ENCODE results near the gene CDH24. TPM values are rescaled to one million over a fixed set of nuclear protein-coding genes. Genes with fewer than 3 reads are reported as not detected.

Gene CDH24
- total and polyA plus RNA-seq, 8 donors, result 1.2 to 14.3 (median 3.7) TPM; not detected in 1

- Histone ChIP-seq H3K9me3 (no peaks in the 10 kb centered on the region), H3K4me1 (peaks cover 0 to 47% (median 16%) of the 10 kb centered on the region in 4 donors), H3K36me3 (peaks cover 81 to 100% (median 100%) of the 10 kb centered on the region in 4 donors), H3K27me3 (no peaks in the 10 kb centered on the region), H3K27ac (peak overlapping the region in 4 of 5 donors; percentile 16 to 74 (median 56)), H3K4me3 (no peak overlapping the region)
- no peak for DNase-seq
- intact Hi-C loops (cut with DNase I; ENCODE audit: low total_unique reads), result no loop called here
- TF ChIP-seq EP300 (IDR thresholded peaks at IDR 0.05) (no peak), POLR2AphosphoS5 (IDR thresholded peaks at IDR 0.05) (no peak), CTCF (IDR thresholded peaks at IDR 0.05) (no peak), POLR2A (IDR thresholded peaks at IDR 0.05) (no peak)
- 72 to 92% (median 87%) methylated on average over 2 of the region's 2 CpGs for WGBS, 5 donors
Measured at GRCh38 chr14:23079716-23080115, 22.4 kb upstream of the CDH24 start.

GRCh38 chr14:23078692-23079116, 21.4 kb upstream of the CDH24 start:
- TF ChIP-seq CTCF (IDR thresholded peaks at IDR 0.05), result no peak
- TF ChIP-seq POLR2AphosphoS5 (IDR thresholded peaks at IDR 0.05), result peak in 2 of 3 donors; percentile 27 to 77
- H3K27me3 ChIP-seq, result no peaks in the 10 kb centered on the region
- peaks cover 74 to 100% (median 100%) of the 10 kb centered on the region in 4 donors for H3K36me3 ChIP-seq
- no peak overlapping the region for H3K4me3 ChIP-seq
- peak overlapping the region in 4 of 5 donors; percentile 54 to 74 (median 64) for H3K27ac ChIP-seq
- 10 to 30% (median 24%) methylated on average over 2 of the region's 2 CpGs for WGBS, 5 donors
- peaks cover 0 to 46% (median 16%) of the 10 kb centered on the region in 4 donors for H3K4me1 ChIP-seq
- no peaks in the 10 kb centered on the region for H3K9me3 ChIP-seq
- peak in 1 of 2 donors; percentile 55 for DNase-seq
- intact Hi-C loops (cut with DNase I; ENCODE audit: low total_unique reads), result no loop called here

- intact Hi-C loops (cut with DNase I; ENCODE audit: low total_unique reads), result no loop called here
- peak overlapping the region; percentile 13 to 74 (median 59) for H3K27ac ChIP-seq
- TF ChIP-seq POLR2AphosphoS5 (IDR thresholded peaks at IDR 0.05), result no peak
- DNase-seq, result no peak
- H3K4me3 ChIP-seq, result no peak overlapping the region
- H3K27me3 ChIP-seq, result no peaks in the 10 kb centered on the region
- H3K4me1 ChIP-seq, result peaks cover 0 to 52% (median 19%) of the 10 kb centered on the region in 4 donors
- H3K9me3 ChIP-seq, result no peaks in the 10 kb centered on the region
- 82 to 88% (median 84%) methylated on average over 5 of the region's 5 CpGs for whole genome bisulfite sequencing, 5 donors
- H3K36me3 ChIP-seq, result peaks cover 73 to 100% (median 100%) of the 10 kb centered on the region in 4 donors
Measured at GRCh38 chr14:23077962-23078361, 20.6 kb upstream of the CDH24 start.

GRCh38 chr14:23076785-23077408, 19.6 kb upstream of the CDH24 start:
- no peaks in the 10 kb centered on the region for H3K9me3 ChIP-seq
- peak overlapping the region in 3 of 5 donors; percentile 7 to 54 (median 9) for H3K27ac ChIP-seq
- no peaks in the 10 kb centered on the region for H3K27me3 ChIP-seq
- 62 to 71% (median 64%) methylated on average over 5 of the region's 5 CpGs for WGBS, 5 donors
- H3K4me3 ChIP-seq, result no peak overlapping the region
- intact Hi-C loops (cut with DNase I; ENCODE audit: low total_unique reads), result no loop called here
- H3K4me1 ChIP-seq, result peaks cover 5 to 63% (median 28%) of the 10 kb centered on the region in 4 donors
- peak in 1 of 2 donors; percentile 62 for DNase-seq
- TF ChIP-seq EP300 (IDR thresholded peaks at IDR 0.05) (no peak), POLR2A (IDR thresholded peaks at IDR 0.05) (no peak), CTCF (IDR thresholded peaks at IDR 0.05) (peak in 4 of 7 experiments; percentile 24 to 64 (median 48)), POLR2AphosphoS5 (IDR thresholded peaks at IDR 0.05) (no peak)
- H3K36me3 ChIP-seq, result peaks cover 71 to 98% (median 96%) of the 10 kb centered on the region in 4 donors

GRCh38 chr14:23074906-23075305, 17.6 kb upstream of the CDH24 start:
- H3K4me3 ChIP-seq, result no peak overlapping the region
- intact Hi-C loops (cut with DNase I; ENCODE audit: low total_unique reads), result no loop called here
- DNase-seq, result no peak
- WGBS, 5 donors, result 88 to 100% (median 97%) methylated on average over 1 of the region's 1 CpG
- peaks cover 54 to 78% (median 76%) of the 10 kb centered on the region in 4 donors for H3K36me3 ChIP-seq
- no peak for TF ChIP-seq EP300 (IDR thresholded peaks at IDR 0.05)
- no peak for TF ChIP-seq CTCF (IDR thresholded peaks at IDR 0.05)
- no peak for TF ChIP-seq POLR2AphosphoS5 (IDR thresholded peaks at IDR 0.05)
- TF ChIP-seq POLR2A (IDR thresholded peaks at IDR 0.05), result no peak
- no peaks in the 10 kb centered on the region for H3K9me3 ChIP-seq
- no peaks in the 10 kb centered on the region for H3K27me3 ChIP-seq
- no peak overlapping the region for H3K27ac ChIP-seq
- H3K4me1 ChIP-seq, result peaks cover 19 to 76% (median 46%) of the 10 kb centered on the region in 4 donors

All from stomach (tissue), 9 donors.